ENCODE measurements around the gene TOP1.

The TOP1 gene

GRCh38 chr20:41038149-41038877 is 9.7 kb downstream of the TOP1 start:
- DNase-seq: no peak

- no peak for DNase-seq
Measured at GRCh38 chr20:41038878-41039404, 10.3 kb downstream of the TOP1 start.

- DNase-seq: no peak
Measured at GRCh38 chr20:41040855-41041254, 12.2 kb downstream of the TOP1 start.

DNA sequence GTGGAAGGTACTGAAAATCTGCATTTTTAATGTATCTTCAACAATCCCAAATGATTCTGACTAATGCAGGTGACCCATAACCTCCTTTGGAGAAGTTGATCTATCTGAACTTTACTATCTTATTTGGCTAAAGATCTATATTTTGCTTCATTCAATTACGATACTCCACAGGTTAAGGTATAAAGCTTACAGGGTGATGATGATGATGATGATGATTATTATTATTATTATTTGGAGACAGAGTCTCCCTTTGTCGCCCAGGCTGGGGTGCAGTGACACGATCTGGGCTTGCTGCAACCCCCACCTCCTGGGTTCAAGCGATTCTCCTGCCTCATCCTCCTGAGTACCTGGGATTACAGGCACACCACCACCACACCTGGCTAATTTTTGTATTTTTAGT is 13.1 kb downstream of the TOP1 start:
- no peak for DNase-seq

DNA sequence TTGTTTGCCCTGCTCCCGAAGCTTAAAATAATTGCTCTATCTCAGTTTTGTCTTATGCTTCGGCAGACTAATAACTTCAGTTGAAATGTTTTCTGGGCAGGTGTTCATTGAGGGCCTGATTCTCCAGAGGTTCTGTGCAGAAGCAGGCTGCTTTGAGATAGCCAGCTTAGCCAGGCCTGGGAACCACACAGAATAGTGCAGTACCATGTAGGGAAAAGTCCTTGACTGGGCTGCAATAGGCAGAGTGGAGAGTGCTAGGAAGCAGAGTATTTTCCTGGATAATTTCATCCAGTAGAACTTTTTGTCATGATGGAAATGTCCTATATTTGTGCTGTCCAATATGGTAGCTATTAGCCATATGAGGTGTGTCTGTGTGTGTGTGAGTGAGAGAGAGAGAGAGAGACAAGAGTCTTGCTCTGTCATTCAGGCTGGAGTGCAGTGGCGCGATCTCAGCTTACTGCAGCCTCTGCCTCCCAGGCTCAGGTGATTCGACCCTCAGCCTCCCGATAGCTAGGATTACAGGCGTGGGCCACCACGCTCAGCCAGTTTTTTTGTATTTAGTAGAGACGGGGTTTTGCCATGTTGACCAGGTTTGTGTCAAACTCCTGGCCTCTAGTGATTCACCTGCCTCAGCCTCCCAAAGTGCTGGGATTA is 15.9 kb downstream of the TOP1 start:
- DNase-seq: no peak

- DNase-seq: no peak
Measured at GRCh38 chr20:41045671-41046070, 17.0 kb downstream of the TOP1 start.

- DNase-seq: no peak
Measured at GRCh38 chr20:41046716-41047115, 18.1 kb downstream of the TOP1 start.

DNA sequence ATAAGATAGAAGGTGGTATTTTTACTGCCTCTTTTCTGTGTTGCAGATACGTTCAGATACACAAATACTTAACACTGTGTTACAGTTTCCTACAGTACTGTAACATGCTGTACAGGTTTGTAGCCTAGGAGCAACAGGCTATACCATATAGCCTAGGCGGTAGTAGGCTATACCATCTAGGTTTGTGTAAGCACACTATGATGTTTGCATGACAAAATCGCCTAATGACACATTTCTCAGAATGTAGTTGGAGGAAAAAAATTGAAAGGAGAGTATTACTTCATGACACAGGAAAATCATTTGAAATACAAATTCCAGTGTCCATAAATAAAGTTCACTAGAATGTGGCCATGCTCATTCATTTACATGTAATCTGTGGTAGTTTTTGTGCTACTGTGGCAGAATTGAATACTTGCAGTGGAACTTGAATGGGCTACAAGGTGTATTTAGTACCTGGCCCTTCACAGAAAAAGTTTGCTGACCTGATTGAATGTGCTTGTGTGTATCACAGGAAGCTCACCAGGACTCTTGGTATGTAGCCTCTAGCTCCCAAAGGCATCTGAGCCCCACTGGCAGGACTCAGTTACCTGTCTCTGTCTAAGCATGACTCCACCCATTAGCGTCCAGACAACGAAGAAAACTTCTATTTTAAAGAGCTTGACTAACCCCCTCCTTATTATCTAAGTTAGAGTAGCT is 18.8 kb downstream of the TOP1 start:
- no peak for DNase-seq

- DNase-seq: no peak
Measured at GRCh38 chr20:41047975-41048305, 19.3 kb downstream of the TOP1 start.

DNA sequence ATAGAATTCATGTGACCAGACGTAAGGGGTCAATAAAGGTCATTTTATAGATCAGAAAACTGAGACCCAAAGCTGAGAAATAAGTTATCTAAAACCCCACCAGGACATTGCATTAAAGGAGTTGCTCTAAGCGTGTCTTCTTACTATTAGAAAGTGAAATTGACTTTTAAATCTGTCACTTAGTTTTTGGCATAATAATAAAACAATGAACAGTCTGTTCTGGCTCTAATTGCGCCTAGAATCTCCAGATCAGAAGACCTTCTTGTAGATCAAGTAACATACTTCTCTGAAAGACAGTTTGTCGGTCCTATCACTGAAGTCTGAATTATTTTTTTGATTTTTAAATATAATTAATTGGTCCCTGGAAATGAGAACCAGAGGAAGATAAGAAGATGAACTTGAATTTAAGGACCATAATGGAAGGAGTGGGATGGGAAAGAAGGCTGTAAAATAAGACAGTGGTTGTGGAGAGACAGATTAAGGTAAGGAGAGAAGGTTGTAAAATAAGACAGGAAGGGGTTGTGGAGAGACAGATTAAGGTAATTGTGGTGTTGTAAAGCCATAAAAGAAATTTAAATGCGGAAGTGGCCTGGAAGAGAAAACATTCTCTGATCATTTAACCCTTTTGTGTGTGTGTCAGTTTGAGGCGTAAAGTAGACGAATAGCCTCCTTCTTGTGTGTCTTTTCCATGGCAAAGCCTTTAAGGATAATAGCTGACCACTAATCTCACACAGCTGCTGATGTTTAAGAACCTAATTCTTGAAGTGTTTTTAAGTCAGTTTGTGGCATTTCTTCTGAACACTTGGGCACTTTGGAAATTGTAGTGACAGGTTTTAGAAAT is 20.1 kb downstream of the TOP1 start:
- DNase-seq: no peak

DNA sequence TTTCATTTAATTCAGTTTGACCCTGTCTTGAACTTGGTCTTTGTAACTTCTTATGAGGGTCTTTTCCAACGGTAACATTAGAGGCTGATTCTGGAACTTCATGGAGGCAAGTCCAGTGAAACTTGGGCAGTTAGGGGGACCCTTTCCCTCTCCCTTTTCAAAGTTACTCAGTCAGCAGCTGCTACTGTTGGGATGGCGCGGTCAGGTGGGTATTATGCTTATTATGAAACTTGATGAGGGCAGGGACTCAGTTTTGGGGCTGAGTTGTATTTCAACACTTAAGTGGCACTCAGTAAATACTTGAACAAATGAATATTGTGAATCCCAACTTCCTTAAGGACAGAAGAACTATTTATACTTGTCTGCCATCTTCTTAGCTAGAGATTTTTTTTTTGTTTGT is 20.8 kb downstream of the TOP1 start:
- DNase-seq: no peak

DNA sequence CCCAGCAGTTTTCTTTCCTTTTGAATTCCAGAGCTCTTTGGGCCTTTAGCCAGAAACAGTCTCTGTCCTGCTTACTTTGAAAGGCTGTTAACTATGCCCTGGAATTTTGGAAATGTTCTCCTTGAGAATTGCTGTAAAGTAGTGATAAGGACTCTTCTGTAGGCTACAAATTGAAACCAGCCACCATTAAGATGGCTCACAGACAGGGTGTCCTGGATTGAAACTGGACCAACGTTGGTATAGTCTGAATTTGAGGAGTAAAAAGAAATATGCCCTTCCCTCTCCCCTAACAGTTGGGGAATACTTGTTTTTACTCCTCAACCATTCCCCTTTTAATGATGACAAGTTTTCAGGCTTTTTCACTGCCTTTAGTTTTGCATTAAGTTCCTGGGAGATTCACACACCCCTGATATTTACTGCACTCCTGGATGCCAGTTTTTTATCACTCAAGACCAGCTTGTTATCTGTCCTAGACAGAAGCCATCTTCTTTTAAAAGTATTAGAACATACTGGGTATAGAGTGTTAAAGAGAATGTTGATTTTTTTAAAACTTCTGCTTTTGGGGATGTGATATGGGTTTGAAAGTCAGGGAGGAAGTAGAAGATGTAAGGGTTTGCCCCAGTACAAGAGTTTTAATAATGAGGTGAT is 21.9 kb downstream of the TOP1 start:
- no peak for DNase-seq

DNA sequence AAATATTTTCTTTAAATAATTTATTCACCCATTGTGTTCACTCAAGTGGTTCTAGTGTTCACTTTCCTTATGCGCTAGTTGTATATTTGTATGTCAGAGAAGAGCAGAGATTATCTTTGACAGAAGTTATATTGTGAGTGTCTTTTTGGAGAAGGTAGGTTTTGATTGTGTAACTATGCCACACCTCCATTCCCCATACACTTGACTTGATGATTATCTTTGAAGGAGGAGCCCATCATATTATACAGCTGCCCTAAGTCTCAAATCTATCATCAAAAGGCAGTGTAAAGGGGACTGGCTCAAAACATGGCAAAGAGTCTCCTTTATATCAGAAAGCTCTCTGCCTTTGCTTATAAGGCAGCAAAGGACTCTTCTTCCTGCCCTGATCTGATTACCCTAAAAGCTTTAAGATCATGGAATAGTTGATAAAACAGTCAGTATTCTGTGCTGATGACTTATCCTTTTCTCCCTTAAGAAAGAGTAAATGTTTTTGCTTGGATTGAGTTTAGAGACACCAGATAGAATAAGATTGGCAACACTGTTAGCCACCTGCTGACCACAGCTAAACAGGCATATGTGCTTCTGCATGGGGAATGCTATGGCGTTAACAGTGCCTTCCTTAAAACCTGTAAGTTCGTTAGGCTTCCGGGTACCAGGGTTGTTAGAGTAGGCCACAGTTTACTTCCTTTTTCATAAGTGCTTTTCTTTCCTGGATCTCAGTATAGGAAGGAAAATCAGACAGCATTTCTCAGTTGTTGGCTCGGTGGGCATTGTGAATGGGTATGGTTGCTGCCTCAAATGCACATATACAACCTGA is 22.6 kb downstream of the TOP1 start:
- DNase-seq: no peak

DNA sequence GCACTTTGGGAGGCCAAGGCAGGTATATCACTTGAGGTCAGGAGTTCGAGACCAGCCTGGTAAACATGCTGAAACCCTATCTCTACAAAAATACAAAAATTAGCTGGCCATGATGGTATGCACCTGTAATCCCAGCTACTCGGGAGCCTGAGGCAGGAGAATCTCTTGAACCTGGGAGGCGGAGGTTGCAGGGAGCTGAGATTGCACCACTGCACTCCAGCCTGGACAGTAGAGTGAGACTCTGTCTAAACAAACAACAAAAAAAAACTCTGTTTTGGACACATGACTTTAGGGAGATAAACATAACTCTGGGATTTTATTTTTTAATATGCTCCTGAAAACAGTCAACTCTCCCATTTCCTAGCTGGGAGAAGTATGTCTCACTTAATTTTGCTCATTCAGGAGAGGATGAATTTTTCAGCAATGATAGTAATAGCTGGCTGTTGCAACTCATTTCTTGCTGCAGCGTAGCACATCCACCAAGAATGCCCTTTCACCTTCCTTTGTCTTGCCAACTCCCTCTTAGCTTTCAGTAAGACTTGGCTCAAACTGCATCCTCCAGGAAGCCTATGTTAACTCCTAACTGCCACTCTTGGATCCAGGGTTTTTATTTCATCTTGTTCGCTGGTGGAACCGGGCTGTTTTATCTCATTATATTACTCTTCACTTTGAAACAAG is 24.3 kb downstream of the TOP1 start:
- DNase-seq: no peak

DNA sequence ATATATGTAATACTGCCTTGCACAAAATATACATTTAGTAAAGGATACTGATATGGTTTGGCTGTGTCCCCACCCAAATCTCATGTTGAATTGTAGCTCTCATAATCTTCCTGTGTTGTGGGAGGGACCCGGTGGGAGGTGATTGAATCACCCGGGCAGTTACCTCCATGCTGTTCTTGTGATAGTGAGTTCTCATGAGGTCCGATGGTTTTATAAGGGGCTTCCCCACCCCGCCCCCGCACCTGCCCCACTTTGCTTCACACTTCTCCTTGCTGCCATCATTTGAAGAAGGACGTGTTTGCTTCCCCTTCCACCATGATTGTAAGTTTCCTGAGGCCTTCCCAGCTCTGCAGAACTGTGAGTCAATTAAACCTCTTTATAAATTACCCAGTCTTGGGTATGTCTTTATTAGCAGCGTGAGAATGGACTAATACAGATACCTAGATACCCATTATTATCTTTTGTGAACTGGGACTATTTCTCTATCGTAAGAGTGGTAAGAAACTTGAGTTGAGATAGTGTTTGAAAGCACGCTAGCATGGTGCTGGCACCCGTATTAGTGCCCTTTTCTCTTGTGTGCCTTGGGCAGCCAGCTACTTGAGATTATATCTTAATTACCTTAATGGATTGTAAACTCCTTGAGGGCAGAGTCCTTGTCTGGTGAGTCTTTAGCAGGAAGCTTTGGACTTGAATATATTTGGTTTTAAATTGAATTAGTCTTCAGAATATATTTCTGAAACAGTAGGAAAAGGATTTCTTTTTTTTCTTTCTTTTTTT is 25.6 kb downstream of the TOP1 start:
- DNase-seq: no peak

DNA sequence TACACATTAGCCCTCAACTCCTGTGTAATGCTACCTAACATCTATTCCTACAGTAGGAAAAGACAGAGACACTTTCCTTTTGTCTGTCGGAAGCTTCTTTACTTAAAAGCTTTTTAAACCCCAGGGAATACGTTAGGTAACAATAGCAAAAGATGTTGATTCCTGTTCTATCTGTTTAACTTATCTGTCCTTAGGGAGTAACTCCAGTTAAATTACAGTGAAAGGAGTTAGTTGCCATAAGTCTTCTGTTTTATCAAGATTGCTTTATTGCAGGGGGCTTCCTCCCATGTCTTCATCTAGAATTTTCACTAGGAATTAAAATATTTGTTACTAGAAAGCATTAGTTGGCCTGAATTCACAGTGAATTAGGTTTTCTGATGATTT is 26.2 kb downstream of the TOP1 start:
- DNase-seq: no peak

DNA sequence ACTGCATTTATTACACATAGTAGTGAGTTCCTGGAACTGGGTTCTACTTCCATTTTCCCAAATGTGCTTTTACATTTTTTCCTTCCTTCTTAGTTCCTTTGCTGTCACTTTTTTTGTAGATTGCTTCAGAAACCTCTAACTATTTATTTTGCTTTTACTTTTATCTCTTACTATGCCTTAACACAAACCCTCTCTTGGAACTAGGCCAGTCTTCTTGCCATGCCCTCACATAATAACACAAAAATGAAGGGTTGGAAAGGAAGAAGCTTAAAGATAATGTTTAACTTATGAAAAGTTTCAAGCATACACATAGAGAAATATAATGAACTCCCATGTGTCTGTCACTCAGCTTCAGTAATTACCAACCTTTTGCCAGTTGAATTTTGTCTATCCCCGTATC is 27.1 kb downstream of the TOP1 start:
- no peak for DNase-seq

GRCh38 chr20:41057999-41058673 is 29.5 kb downstream of the TOP1 start:
- DNase-seq: no peak
